Urinary bladder (tissue), 4 donors: ENCODE data around the gene ITGA5. TPM values are rescaled to one million over a fixed set of nuclear protein-coding genes. Genes with fewer than 3 reads are reported as not detected.

ENCODE experiments used
- DNase-seq: peaks from one replicate; pipeline ENCODE4 v3.0.0-alpha.2; 2015; ENCODE audit errors: extremely low spot score
- H3K27ac ChIP-seq: one replicate; pipeline ENCODE4 v1.5.1; 2013; ENCODE audit warnings: low read depth, mild to moderate bottlenecking, moderate library complexity
- H3K36me3 ChIP-seq: one replicate; pipeline ENCODE4 v1.6.1; 2013; ENCODE audit warnings: mild to moderate bottlenecking, moderate library complexity; ENCODE audit not compliant: insufficient read depth
- H3K4me1 ChIP-seq: one replicate; pipeline ENCODE4 v1.6.1; 2013; ENCODE audit warnings: mild to moderate bottlenecking, moderate library complexity; ENCODE audit not compliant: insufficient read depth
- H3K4me3 ChIP-seq: one replicate; pipeline ENCODE4 v1.5.1; 2013; ENCODE audit warnings: low read depth, low read length
- WGBS: extraction: QIAGEN DNeasy Blood & Tissue Kit; methylation state at CpG from one replicate; pipeline ENCODE4 v1.1.7; 2013; 5-methylcytosine and 5-hydroxymethylcytosine counted together
- polyA plus RNA-seq: library from polyadenylated mRNA; stranded (reverse); fragments of 200-250 nt; gene quantifications from one replicate; pipeline ENCODE4 v1.2.3, GENCODE V29; 2013
- total RNA-seq: library from RNA; depleted of rRNA; stranded (reverse); fragments of >200 nt; gene quantifications from one replicate; pipeline ENCODE4 v1.2.3, GENCODE V29; 2014
- donor health status: healthy with polysubstance abuse.
- donor health status: healthy.

Gene ITGA5
- total and polyA plus RNA-seq, 2 donors: 139 to 702 TPM

GRCh38 chr12:54425702-54426101, 6.6 kb upstream of the ITGA5 start:
- H3K36me3 ChIP-seq: no peaks in the 10 kb centered on the region
- H3K4me3 ChIP-seq: no peak overlapping the region
- H3K4me1 ChIP-seq: peaks cover 5% of the 10 kb centered on the region
- 31% methylated on average over 2 of the region's 2 CpGs for WGBS
- no peak for DNase-seq
- no peak overlapping the region for H3K27ac ChIP-seq

- no peak overlapping the region for H3K4me3 ChIP-seq
- H3K4me1 ChIP-seq: peaks cover 5% of the 10 kb centered on the region
- H3K36me3 ChIP-seq: no peaks in the 10 kb centered on the region
- 56% methylated on average over 3 of the region's 3 CpGs for WGBS
- no peak for DNase-seq
- peak overlapping the region; percentile 46 for H3K27ac ChIP-seq
These were observed 5.2 kb upstream of the ITGA5 start for GRCh38 chr12:54424224-54424623.

- Histone ChIP-seq H3K4me1 (peaks cover 3% of the 10 kb centered on the region), H3K4me3 (no peak overlapping the region), H3K36me3 (no peaks in the 10 kb centered on the region), H3K27ac (no peak overlapping the region)
- DNase-seq: no peak
- WGBS: 72% methylated on average over 5 of the region's 5 CpGs
These were observed 4.7 kb upstream of the ITGA5 start for GRCh38 chr12:54423816-54424150.

GRCh38 chr12:54421879-54422250, 2.8 kb upstream of the ITGA5 start:
- Histone ChIP-seq H3K4me3 (no peak overlapping the region), H3K27ac (peak overlapping the region; percentile 45), H3K4me1 (peaks cover 3% of the 10 kb centered on the region), H3K36me3 (no peaks in the 10 kb centered on the region)
- no peak for DNase-seq
- 76% methylated on average over 2 of the region's 2 CpGs for whole genome bisulfite sequencing

- Histone ChIP-seq H3K4me1 (peaks cover 4% of the 10 kb centered on the region), H3K4me3 (no peak overlapping the region), H3K36me3 (no peaks in the 10 kb centered on the region), H3K27ac (peak overlapping the region; percentile 80)
- DNase-seq: no peak
- 39% methylated on average over 4 of the region's 4 CpGs for WGBS
These were observed 2.3 kb upstream of the ITGA5 start for GRCh38 chr12:54421175-54421878.

DNA sequence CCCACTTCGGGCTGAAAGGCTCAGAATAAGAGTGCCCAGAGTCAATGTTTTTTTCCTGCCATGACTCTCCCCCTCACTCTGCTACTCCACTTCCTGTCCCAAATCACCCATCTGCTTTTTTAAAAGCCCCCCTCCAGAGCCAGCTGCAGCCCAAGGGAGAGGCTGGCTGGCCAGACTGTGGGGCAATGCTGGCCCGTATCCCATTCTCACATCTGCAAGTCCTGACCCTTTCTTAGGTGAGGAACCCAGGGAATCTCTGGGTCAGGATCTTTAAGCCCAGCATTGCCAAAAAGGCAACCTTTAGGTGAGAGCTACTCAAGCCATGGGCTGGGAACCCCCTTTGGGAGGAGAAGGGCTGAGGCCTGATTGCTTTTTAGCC, 1.7 kb upstream of the ITGA5 start:
- DNase-seq: no peak
- H3K27ac ChIP-seq: peak overlapping the region; percentile 80
- WGBS: 44% methylated on average over 2 of the region's 2 CpGs
- no peak overlapping the region for H3K4me3 ChIP-seq
- H3K36me3 ChIP-seq: no peaks in the 10 kb centered on the region
- peaks cover 4% of the 10 kb centered on the region for H3K4me1 ChIP-seq

DNA sequence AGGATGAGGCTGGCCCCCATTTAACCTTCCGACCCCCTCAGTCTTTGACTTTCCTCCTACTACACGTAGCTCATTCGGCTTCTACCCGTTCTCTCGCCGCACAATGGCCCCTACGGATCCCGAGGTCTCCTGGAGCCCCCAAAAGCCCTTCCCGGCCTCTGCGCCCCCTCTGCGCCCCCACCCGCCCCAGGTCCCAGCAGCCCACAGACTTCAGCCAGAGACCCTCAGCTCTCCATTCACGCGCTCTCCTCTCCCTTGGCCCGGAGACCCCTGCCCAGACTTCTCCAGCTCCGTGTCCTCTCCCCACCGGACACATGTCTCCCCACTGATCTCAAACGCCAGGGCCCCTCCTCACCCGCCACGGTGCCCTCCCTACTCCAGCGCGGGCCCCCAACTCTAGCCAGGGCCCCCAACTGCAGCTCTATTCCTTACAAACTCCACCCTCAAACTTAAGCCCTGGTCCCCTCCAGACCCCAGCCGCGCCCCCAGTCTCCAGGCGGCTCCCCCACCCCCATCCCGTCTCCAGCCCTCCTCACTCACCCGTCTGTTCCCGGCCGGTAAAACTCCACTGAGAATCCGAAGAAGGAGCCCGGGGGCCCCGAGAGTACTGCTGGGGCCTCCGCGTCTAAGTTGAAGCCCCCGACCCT, 502 bp downstream of the ITGA5 start:
- DNase-seq: no peak
- 1% methylated on average over 35 of the region's 35 CpGs for WGBS
- H3K4me1 ChIP-seq: peaks cover 4% of the 10 kb centered on the region

DNA sequence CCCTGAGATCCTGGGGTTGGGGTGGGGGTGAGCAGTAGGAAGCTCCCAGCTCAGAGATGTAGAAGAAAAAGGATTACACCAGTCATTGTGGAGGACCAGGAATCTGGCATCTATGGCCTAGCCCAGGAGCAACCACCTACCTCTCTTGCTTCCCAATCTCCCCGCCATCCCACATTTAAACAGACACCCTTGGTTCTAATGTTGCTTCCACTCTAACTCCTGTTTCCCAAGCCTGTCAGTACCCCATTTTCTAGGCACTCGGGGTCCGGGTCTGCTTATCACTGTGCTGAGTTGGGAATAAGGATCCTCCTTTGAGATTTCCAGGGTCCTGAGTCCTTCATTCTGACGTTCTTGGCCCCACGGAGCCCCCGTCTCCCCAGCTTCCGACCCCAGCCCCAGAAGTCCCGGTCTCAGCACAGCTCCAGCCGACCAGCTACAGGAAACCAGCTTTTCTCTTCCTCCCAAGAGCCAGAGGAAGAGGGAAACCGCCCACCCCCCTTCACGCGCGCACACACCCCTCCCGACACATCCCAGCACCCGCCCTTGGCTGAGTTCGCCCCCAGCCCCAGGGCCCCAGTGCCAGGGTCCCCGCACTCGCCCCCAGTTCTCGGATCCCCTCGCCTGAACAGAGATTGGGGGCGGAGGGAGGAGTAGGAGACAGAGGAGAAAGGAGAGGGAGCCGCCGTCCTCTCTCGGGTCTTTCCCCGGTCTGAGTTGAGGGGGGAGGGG, 1.2 kb downstream of the ITGA5 start:
- peak overlapping the region; percentile 99 for H3K27ac ChIP-seq
- H3K4me1 ChIP-seq: peaks cover 4% of the 10 kb centered on the region
- 3% methylated on average over 25 of the region's 25 CpGs for WGBS
- no peaks in the 10 kb centered on the region for H3K36me3 ChIP-seq
- H3K4me3 ChIP-seq: peak overlapping the region; percentile 98
- DNase-seq: no peak

More for the DNA sequence above, 502 bp downstream of the ITGA5 start:
- peak overlapping the region; percentile 98 for H3K4me3 ChIP-seq
- H3K27ac ChIP-seq: peak overlapping the region; percentile 99
- no peaks in the 10 kb centered on the region for H3K36me3 ChIP-seq

- H3K4me1 ChIP-seq: peaks cover 4% of the 10 kb centered on the region
- 39% methylated on average over 5 of the region's 5 CpGs for WGBS
These were observed 2.1 kb downstream of the ITGA5 start for GRCh38 chr12:54416687-54417603.

GRCh38 chr12:54415221-54415929, 3.7 kb downstream of the ITGA5 start:
- Histone ChIP-seq H3K27ac (no peak overlapping the region), H3K4me1 (peaks cover 1% of the 10 kb centered on the region), H3K4me3 (peak overlapping the region; percentile 4), H3K36me3 (no peaks in the 10 kb centered on the region)
- WGBS: 44% methylated on average over 4 of the region's 4 CpGs
- no peak for DNase-seq

More at GRCh38 chr12:54416687-54417603, 2.1 kb downstream of the ITGA5 start:
- Histone ChIP-seq H3K27ac (peak overlapping the region; percentile 40), H3K4me3 (peak overlapping the region; percentile 98), H3K36me3 (no peaks in the 10 kb centered on the region)
- no peak for DNase-seq

DNA sequence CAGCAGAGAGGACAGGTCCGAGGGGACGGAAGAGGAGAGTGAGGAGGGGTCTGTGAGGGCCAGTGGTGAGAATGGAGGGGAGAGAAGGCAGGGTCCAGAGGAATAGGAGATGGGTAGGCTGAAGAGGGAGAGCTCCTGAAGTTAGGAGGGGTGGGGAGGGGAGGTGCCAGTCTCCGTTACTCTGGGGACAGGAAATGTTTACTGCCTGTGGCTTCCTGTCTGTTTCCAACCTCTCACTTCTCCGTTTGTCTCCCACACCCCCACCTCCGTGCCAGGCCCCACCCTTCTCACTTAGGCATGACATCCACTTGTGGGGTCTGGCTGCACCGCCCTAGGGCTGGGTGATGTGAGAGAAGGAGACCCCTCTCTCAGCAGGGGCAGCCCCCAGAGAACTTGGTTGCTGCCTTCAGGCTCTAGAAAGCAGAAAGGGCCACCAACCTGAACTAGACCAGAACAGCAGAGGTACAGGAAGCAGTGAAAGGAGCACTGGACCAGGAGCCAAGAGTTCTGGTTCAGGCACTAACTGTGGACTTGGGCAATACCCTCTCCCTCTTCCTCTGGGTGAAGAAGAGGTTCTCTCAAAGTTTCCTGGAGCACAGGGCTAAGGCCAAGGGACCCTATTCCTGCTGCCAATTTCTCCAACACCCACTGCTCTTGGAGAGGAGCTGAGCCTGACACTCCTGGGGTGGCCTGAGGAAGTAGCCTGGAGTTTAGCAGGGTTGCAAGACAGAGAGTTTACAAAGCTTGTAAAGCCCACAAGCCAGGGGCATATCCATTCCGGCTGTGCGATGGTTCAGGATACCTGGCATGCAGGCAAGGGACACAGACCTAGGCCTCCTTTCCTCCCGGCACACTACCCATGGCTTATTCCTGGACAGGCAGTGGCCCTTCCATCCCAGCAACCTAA, 5.5 kb downstream of the ITGA5 start:
- peaks cover 3% of the 10 kb centered on the region for H3K36me3 ChIP-seq
- H3K4me3 ChIP-seq: peak overlapping the region; percentile 27
- WGBS: 33% methylated on average over 9 of the region's 9 CpGs
- peaks cover 1% of the 10 kb centered on the region for H3K4me1 ChIP-seq
- peak overlapping the region; percentile 69 for H3K27ac ChIP-seq
- DNase-seq: no peak

- peaks cover 1% of the 10 kb centered on the region for H3K4me1 ChIP-seq
- peak overlapping the region; percentile 62 for H3K27ac ChIP-seq
- peak overlapping the region; percentile 27 for H3K4me3 ChIP-seq
- WGBS: 49% methylated on average over 3 of the region's 3 CpGs
- peaks cover 3% of the 10 kb centered on the region for H3K36me3 ChIP-seq
- DNase-seq: no peak
These were observed 6.3 kb downstream of the ITGA5 start for GRCh38 chr12:54412786-54413185.
